Neuronal stem cell (in vitro differentiated cells): Measurements from ENCODE around the gene CCDC85C.
A peak's percentile ranks its signal among the peaks of the same experiment; 100 is the strongest.

Experiments used
- DNase-seq: peaks from one replicate; pipeline ENCODE4 v3.0.0-alpha.2; 2013; ENCODE audit warnings: low spot score
- H2AFZ ChIP-seq: one replicate; pipeline ENCODE4 v1.6.1; 2013; ENCODE audit warnings: mild to moderate bottlenecking, low read length, inconsistent platforms
- H2AK5ac ChIP-seq: 2 replicates; pipeline ENCODE4 v1.6.1; 2013; ENCODE audit warnings: low read depth, mild to moderate bottlenecking, inconsistent platforms, low read length, moderate library complexity, mixed read lengths
- H2BK120ac ChIP-seq: 2 replicates; pipeline ENCODE4 v1.6.1; 2013; ENCODE audit warnings: low read depth, mild to moderate bottlenecking, inconsistent platforms, low read length, moderate library complexity, mixed read lengths
- H2BK12ac ChIP-seq: one replicate; pipeline ENCODE4 v1.6.1; 2013; ENCODE audit warnings: low read length, inconsistent platforms
- H2BK15ac ChIP-seq: 2 replicates; pipeline ENCODE4 v1.6.1; 2013; ENCODE audit warnings: mild to moderate bottlenecking, low read length, inconsistent platforms, mixed read lengths
- H2BK5ac ChIP-seq: one replicate; pipeline ENCODE4 v1.6.1; 2013; ENCODE audit warnings: inconsistent platforms, mild to moderate bottlenecking, low read length, moderate library complexity
- H3K14ac ChIP-seq: one replicate; pipeline ENCODE4 v1.6.1; 2013; ENCODE audit warnings: low read length, inconsistent platforms
- H3K18ac ChIP-seq: 2 replicates; pipeline ENCODE4 v1.6.1; 2013; ENCODE audit warnings: low read length, inconsistent platforms
- H3K23ac ChIP-seq: 2 replicates; pipeline ENCODE4 v1.6.1; 2013; ENCODE audit warnings: low read depth, mild to moderate bottlenecking, mixed read lengths, low read length, inconsistent platforms; ENCODE audit not compliant: poor library complexity
- H3K27ac ChIP-seq: replicated peaks from 3 replicates; pipeline ENCODE4 v1.5.1; 2013; ENCODE audit warnings: low read length, inconsistent platforms
- H3K27me3 ChIP-seq, 3 experiments: 2 replicates each; pipeline ENCODE4 v1.6.1; 2013; ENCODE audit warnings: low read length in 3 of 3, mild to moderate bottlenecking in 2 of 3, inconsistent platforms in 1 of 3, low read depth in 1 of 3, mixed read lengths in 1 of 3, moderate library complexity in 1 of 3; ENCODE audit not compliant: control insufficient read depth in 3 of 3, insufficient read depth in 3 of 3
- H3K36me3 ChIP-seq, 2 donors: replicated peaks in 1 of 2; 2 replicates each; pipeline ENCODE4 v1.6.1; 2013; ENCODE audit warnings: low read length in 2 of 2; ENCODE audit not compliant: control insufficient read depth in 2 of 2, insufficient read depth in 2 of 2
- H3K4ac ChIP-seq: 2 replicates; pipeline ENCODE4 v1.6.1; 2013; ENCODE audit warnings: inconsistent platforms, mild to moderate bottlenecking, low read length, moderate library complexity
- H3K4me1 ChIP-seq, 2 donors: 1 replicate in 1 of 2; 2 replicates in 1 of 2; pipeline ENCODE4 v1.6.1; 2013; ENCODE audit warnings: low read length in 2 of 2, low read depth in 1 of 2; ENCODE audit not compliant: control insufficient read depth in 2 of 2, insufficient read depth in 1 of 2
- H3K4me2 ChIP-seq: one replicate; pipeline ENCODE4 v1.6.1; 2013; ENCODE audit warnings: mild to moderate bottlenecking, low read length, inconsistent platforms; ENCODE audit not compliant: insufficient read depth, poor library complexity, severe bottlenecking
- H3K4me3 ChIP-seq, 2 donors: 2 replicates each; pipeline ENCODE4 v1.5.1; 2013; ENCODE audit warnings: low read length in 2 of 2, mild to moderate bottlenecking in 2 of 2, inconsistent platforms in 1 of 2, moderate library complexity in 1 of 2
- H3K79me1 ChIP-seq: one replicate; pipeline ENCODE4 v1.6.1; 2013; ENCODE audit warnings: low read depth, mild to moderate bottlenecking, inconsistent platforms, low read length, moderate library complexity
- H3K9ac ChIP-seq: one replicate; pipeline ENCODE4 v1.6.1; 2013; ENCODE audit warnings: mild to moderate bottlenecking, low read depth, low read length, inconsistent platforms; ENCODE audit not compliant: poor library complexity
- H3K9me3 ChIP-seq, 2 donors: replicated peaks in 1 of 2; 2 replicates each; pipeline versions ENCODE3 to v1.6.1; 2013; ENCODE audit warnings: low read length in 2 of 2, mild to moderate bottlenecking in 2 of 2, inconsistent platforms in 1 of 2, low read depth in 1 of 2, mixed read lengths in 1 of 2, moderate library complexity in 1 of 2; ENCODE audit not compliant: control insufficient read depth in 2 of 2, insufficient read depth in 1 of 2
- H4K8ac ChIP-seq: one replicate; pipeline ENCODE4 v1.6.1; 2013; ENCODE audit warnings: low read depth, mild to moderate bottlenecking, inconsistent platforms, low read length, moderate library complexity
- H4K91ac ChIP-seq: one replicate; pipeline ENCODE4 v1.6.1; 2013; ENCODE audit warnings: low read length, low read depth, mild to moderate bottlenecking, inconsistent platforms; ENCODE audit not compliant: poor library complexity
- WGBS, 2 donors: extraction: QIAGEN DNeasy Blood & Tissue Kit; methylation state at CpG; one replicate each; pipeline ENCODE4 v1.1.7; 2013; ENCODE audit warnings: missing lambda C conversion rate in 2 of 2, mixed read lengths in 1 of 2; ENCODE audit not compliant: insufficient read length in 2 of 2, insufficient replicate concordance in 1 of 2; ENCODE audit errors: extremely low coverage in 2 of 2; 5-methylcytosine and 5-hydroxymethylcytosine counted together

CCDC85C gene

GRCh38 chr14:99560403-99560802 is 43.6 kb downstream of the CCDC85C start:
- Histone ChIP-seq H4K91ac (peak overlapping the region; percentile 3), H2BK15ac (peak overlapping the region; percentile 38), H3K18ac (peak overlapping the region; percentile 85), H3K79me1 (peaks cover 12% of the 10 kb centered on the region), H2AFZ (no peak overlapping the region), H3K4ac (no peak overlapping the region), H3K4me3 (no peak overlapping the region), H3K14ac (peak overlapping the region; percentile 84), H2BK12ac (peak overlapping the region; percentile 4), H3K4me1 (peaks cover 41 to 44% of the 10 kb centered on the region in 2 donors), H2BK5ac (peak overlapping the region; percentile 78), H3K27me3 (no peaks in the 10 kb centered on the region), H2BK120ac (no peak overlapping the region), H3K9me3 (peaks cover 0 to 2% of the 10 kb centered on the region in 2 donors), H3K23ac (no peak overlapping the region), H3K27ac (no peak overlapping the region), H3K36me3 (no peaks in the 10 kb centered on the region), H4K8ac (no peak overlapping the region), H2AK5ac (peak overlapping the region; percentile 5), H3K4me2 (no peak overlapping the region), H3K9ac (peak overlapping the region; percentile 24)
- WGBS, 2 donors = no CpG with 5 or more reads among the region's 13 CpGs
- no peak for DNase-seq

GRCh38 chr14:99559286-99559990 is 44.6 kb downstream of the CCDC85C start:
- H3K36me3 ChIP-seq = no peaks in the 10 kb centered on the region
- H3K9ac ChIP-seq = no peak overlapping the region
- peak overlapping the region; percentile 5 for H2AK5ac ChIP-seq
- no peak overlapping the region for H4K91ac ChIP-seq
- no peak overlapping the region for H3K27ac ChIP-seq
- no peak overlapping the region for H2BK12ac ChIP-seq
- peaks cover 17% of the 10 kb centered on the region for H3K79me1 ChIP-seq
- no peak overlapping the region for H2BK120ac ChIP-seq
- peak overlapping the region; percentile 10 for H3K23ac ChIP-seq
- no peaks in the 10 kb centered on the region for H3K27me3 ChIP-seq
- H3K4me2 ChIP-seq = no peak overlapping the region
- no peak overlapping the region for H2BK5ac ChIP-seq
- peaks cover 0 to 2% of the 10 kb centered on the region in 2 donors for H3K9me3 ChIP-seq
- H3K4me3 ChIP-seq = no peak overlapping the region
- peaks cover 31 to 36% of the 10 kb centered on the region in 2 donors for H3K4me1 ChIP-seq
- no peak overlapping the region for H3K4ac ChIP-seq
- H3K18ac ChIP-seq = peak overlapping the region; percentile 44
- peak overlapping the region; percentile 5 for H3K14ac ChIP-seq
- H2BK15ac ChIP-seq = no peak overlapping the region
- H2AFZ ChIP-seq = no peak overlapping the region
- H4K8ac ChIP-seq = no peak overlapping the region
- WGBS, 2 donors = no CpG with 5 or more reads among the region's 16 CpGs
- DNase-seq = no peak

GRCh38 chr14:99556134-99556791 is 47.7 kb downstream of the CCDC85C start:
- Histone ChIP-seq H2AK5ac (no peak overlapping the region), H3K4me2 (no peak overlapping the region), H2BK15ac (no peak overlapping the region), H2AFZ (no peak overlapping the region), H2BK120ac (no peak overlapping the region), H4K91ac (no peak overlapping the region), H3K4me3 (no peak overlapping the region), H3K36me3 (peaks cover 0 to 1% of the 10 kb centered on the region in 2 donors), H2BK5ac (no peak overlapping the region), H3K14ac (no peak overlapping the region), H3K27me3 (no peaks in the 10 kb centered on the region), H2BK12ac (no peak overlapping the region), H3K4ac (no peak overlapping the region), H4K8ac (no peak overlapping the region), H3K79me1 (peaks cover 23% of the 10 kb centered on the region), H3K23ac (no peak overlapping the region), H3K18ac (no peak overlapping the region), H3K4me1 (peaks cover 4 to 8% of the 10 kb centered on the region in 2 donors), H3K9ac (no peak overlapping the region), H3K9me3 (peaks cover 0 to 2% of the 10 kb centered on the region in 2 donors), H3K27ac (no peak overlapping the region)
- no CpG with 5 or more reads among the region's 10 CpGs for WGBS, 2 donors
- no peak for DNase-seq

- H3K4ac ChIP-seq = no peak overlapping the region
- no peak overlapping the region for H2BK5ac ChIP-seq
- H3K4me3 ChIP-seq = no peak overlapping the region
- no peaks in the 10 kb centered on the region for H3K27me3 ChIP-seq
- H3K27ac ChIP-seq = no peak overlapping the region
- WGBS, 2 donors = no CpG with 5 or more reads among the region's 9 CpGs
- no peak overlapping the region for H2BK120ac ChIP-seq
- no peak overlapping the region for H4K91ac ChIP-seq
- no peak overlapping the region for H2BK15ac ChIP-seq
- H2AK5ac ChIP-seq = peak overlapping the region; percentile 7
- DNase-seq = no peak
- no peak overlapping the region for H3K9ac ChIP-seq
- no peak overlapping the region for H3K4me2 ChIP-seq
- H3K23ac ChIP-seq = no peak overlapping the region
- no peak overlapping the region for H2AFZ ChIP-seq
- no peak overlapping the region for H3K18ac ChIP-seq
- H2BK12ac ChIP-seq = no peak overlapping the region
- peaks cover 14% of the 10 kb centered on the region for H3K79me1 ChIP-seq
- H3K4me1 ChIP-seq = peaks cover 3 to 7% of the 10 kb centered on the region in 2 donors
- no peak overlapping the region for H4K8ac ChIP-seq
- peaks cover 0 to 2% of the 10 kb centered on the region in 2 donors for H3K9me3 ChIP-seq
- no peak overlapping the region for H3K14ac ChIP-seq
- peaks cover 0 to 2% of the 10 kb centered on the region in 2 donors for H3K36me3 ChIP-seq
These were observed 49.1 kb downstream of the CCDC85C start for GRCh38 chr14:99554757-99555531.
